ENCODE results near the gene ADAMTS3. TPM values are rescaled to one million over a fixed set of nuclear protein-coding genes. Genes with fewer than 3 reads are reported as not detected.

ADAMTS3 gene
- polyA plus RNA-seq, 2 of the 4 experiments (the other 2 are of a cell fraction): 0.03 TPM; not detected in 1

DNA sequence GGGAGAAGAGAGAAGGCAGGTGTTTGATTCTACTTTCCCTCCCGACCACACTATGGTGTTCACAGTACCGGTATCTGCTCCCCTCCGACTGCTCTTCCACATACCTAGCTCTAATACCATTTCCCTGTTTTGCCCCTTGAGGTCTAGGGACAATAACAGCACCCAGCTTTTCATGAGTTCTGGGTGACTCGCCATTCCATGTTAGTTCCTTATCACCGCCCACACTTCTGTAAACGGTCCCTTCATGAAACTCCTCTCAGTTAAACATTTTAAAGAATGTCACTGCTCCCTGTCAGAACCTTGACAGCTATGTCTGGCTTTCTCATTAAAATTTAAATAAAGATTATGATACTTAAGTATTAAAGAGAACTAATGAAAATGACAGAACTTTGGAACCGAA is 136.7 kb downstream of the ADAMTS3 start:
- CTCF ChIA-PET: no interaction called here
- WGBS (ENCODE audit: missing lambda C conversion rate): 42% methylated on average over 7 of the region's 7 CpGs
- POLR2A ChIA-PET: no interaction called here

DNA sequence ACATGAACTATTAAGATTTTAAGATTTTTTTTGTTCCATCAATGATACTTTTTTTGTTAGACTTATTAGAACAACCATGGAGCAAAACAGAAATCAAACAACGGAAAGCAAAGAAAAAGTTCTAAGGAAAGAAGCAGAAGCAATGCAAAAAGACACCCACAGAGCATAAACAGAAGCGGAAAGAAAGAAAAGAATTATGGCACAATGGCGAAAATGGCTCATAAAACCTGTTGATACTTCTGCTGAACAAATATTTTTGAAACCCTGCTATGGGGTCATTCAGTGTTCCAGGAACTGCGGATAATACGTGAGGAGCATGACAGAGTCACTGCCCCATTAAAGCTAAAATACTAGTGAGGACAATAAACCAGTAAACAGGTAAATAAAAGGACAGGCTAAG is 138.0 kb downstream of the ADAMTS3 start:
- ATAC-seq: no peak
- H3K4me1 ChIP-seq: no peaks in the 10 kb centered on the region
- POLR2A ChIA-PET: no interaction called here
- no peak overlapping the region for H3K4me3 ChIP-seq
- no peak for FAIRE-seq
- 34% methylated on average over 5 of the region's 5 CpGs for WGBS (ENCODE audit: missing lambda C conversion rate)
- H3K9me3 ChIP-seq: no peaks in the 10 kb centered on the region
- no peak for DNase-seq (ENCODE audit: low read depth in 1 of 2, low spot score in 1 of 2)
- CTCF ChIA-PET: no interaction called here
- TF ChIP-seq, protein P1, sequence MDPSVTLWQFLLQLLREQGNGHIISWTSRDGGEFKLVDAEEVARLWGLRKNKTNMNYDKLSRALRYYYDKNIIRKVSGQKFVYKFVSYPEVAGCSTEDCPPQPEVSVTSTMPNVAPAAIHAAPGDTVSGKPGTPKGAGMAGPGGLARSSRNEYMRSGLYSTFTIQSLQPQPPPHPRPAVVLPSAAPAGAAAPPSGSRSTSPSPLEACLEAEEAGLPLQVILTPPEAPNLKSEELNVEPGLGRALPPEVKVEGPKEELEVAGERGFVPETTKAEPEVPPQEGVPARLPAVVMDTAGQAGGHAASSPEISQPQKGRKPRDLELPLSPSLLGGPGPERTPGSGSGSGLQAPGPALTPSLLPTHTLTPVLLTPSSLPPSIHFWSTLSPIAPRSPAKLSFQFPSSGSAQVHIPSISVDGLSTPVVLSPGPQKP (IDR thresholded peaks at IDR 0.05; ENCODE audit: low read depth, low read length): no peak
- TF ChIP-seq HOXB5 (CRISPR knock-in tag; IDR thresholded peaks at IDR 0.05) (no peak), JUN (IDR thresholded peaks at IDR 0.05) (no peak), HOXA7 (CRISPR knock-in tag; IDR thresholded peaks at IDR 0.05) (no peak)
- TF ChIP-seq, protein P2, sequence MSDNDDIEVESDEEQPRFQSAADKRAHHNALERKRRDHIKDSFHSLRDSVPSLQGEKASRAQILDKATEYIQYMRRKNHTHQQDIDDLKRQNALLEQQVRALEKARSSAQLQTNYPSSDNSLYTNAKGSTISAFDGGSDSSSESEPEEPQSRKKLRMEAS (IDR thresholded peaks at IDR 0.05): no peak
- H3K4me2 ChIP-seq: no peak overlapping the region
- no peak overlapping the region for H3K27ac ChIP-seq

More for the DNA sequence above, 136.7 kb downstream of the ADAMTS3 start:
- H3K27ac ChIP-seq: no peak overlapping the region
- H3K4me3 ChIP-seq: no peak overlapping the region
- H3K9me3 ChIP-seq: no peaks in the 10 kb centered on the region
- DNase-seq (ENCODE audit: low read depth in 1 of 2, low spot score in 1 of 2) (no peak), FAIRE-seq (no peak), ATAC-seq (no peak)
- no peaks in the 10 kb centered on the region for H3K4me1 ChIP-seq
- no peak for TF ChIP-seq HEYL (CRISPR knock-in tag; IDR thresholded peaks at IDR 0.05)
- no peak for TF ChIP-seq RAD21 (conservative IDR thresholded peaks at IDR 0.05 in 1 of 2, IDR thresholded peaks at IDR 0.05 in 1 of 2)
- no peak for TF ChIP-seq SREBF2 (IDR thresholded peaks at IDR 0.05)
- no peak for TF ChIP-seq EHMT2 (IDR thresholded peaks at IDR 0.05; ENCODE audit: low read depth)
- TF ChIP-seq BHLHE40 (IDR thresholded peaks at IDR 0.05; ENCODE audit: low read depth, low read length): no peak
- no peak for TF ChIP-seq SMC3 (IDR thresholded peaks at IDR 0.05)
- TF ChIP-seq NR3C1 (IDR thresholded peaks at IDR 0.05): no peak
- no peak for TF ChIP-seq HOXA7 (CRISPR knock-in tag; IDR thresholded peaks at IDR 0.05)
- TF ChIP-seq, protein P3, sequence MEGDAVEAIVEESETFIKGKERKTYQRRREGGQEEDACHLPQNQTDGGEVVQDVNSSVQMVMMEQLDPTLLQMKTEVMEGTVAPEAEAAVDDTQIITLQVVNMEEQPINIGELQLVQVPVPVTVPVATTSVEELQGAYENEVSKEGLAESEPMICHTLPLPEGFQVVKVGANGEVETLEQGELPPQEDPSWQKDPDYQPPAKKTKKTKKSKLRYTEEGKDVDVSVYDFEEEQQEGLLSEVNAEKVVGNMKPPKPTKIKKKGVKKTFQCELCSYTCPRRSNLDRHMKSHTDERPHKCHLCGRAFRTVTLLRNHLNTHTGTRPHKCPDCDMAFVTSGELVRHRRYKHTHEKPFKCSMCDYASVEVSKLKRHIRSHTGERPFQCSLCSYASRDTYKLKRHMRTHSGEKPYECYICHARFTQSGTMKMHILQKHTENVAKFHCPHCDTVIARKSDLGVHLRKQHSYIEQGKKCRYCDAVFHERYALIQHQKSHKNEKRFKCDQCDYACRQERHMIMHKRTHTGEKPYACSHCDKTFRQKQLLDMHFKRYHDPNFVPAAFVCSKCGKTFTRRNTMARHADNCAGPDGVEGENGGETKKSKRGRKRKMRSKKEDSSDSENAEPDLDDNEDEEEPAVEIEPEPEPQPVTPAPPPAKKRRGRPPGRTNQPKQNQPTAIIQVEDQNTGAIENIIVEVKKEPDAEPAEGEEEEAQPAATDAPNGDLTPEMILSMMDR (IDR thresholded peaks at IDR 0.05): no peak
- no peak overlapping the region for H3K4me2 ChIP-seq

DNA sequence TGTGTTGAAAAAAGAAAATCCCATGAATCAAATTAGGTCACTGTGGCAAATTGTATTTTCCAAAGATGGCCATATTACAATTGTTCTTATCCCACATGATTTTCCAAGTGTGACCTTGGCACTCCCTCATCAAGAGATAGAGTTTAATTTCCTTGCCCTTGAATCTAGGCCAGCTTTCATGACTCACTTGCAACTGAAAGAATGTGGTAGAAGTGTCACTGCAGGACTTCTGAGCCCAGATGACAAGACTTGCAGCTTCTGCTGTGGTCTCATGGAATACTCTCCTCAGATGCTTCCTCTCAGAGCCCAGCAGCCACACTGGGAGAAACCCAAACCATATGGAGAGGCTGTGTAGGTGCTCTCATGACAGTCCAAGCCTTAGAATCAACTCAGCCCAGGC is 139.0 kb downstream of the ADAMTS3 start:
- TF ChIP-seq CBX2 (IDR thresholded peaks at IDR 0.05; ENCODE audit: borderline replicate concordance, low read depth): no peak
- TF ChIP-seq SMC3 (IDR thresholded peaks at IDR 0.05): no peak
- no peak for TF ChIP-seq CEBPB (IDR thresholded peaks at IDR 0.05)
- TF ChIP-seq, protein P4, sequence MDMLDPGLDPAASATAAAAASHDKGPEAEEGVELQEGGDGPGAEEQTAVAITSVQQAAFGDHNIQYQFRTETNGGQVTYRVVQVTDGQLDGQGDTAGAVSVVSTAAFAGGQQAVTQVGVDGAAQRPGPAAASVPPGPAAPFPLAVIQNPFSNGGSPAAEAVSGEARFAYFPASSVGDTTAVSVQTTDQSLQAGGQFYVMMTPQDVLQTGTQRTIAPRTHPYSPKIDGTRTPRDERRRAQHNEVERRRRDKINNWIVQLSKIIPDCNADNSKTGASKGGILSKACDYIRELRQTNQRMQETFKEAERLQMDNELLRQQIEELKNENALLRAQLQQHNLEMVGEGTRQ (IDR thresholded peaks at IDR 0.05): no peak
- no peak for TF ChIP-seq EP300 (IDR thresholded peaks at IDR 0.05)
- TF ChIP-seq JUNB (IDR thresholded peaks at IDR 0.05): no peak
- TF ChIP-seq HOXB13 (CRISPR knock-in tag; IDR thresholded peaks at IDR 0.05; ENCODE audit: low read depth): no peak
- no peak for TF ChIP-seq MYC (IDR thresholded peaks at IDR 0.05; ENCODE audit: borderline replicate concordance, low read length)
- TF ChIP-seq MAFK (IDR thresholded peaks at IDR 0.05; ENCODE audit: partially characterized antibody): no peak
- no peak for ATAC-seq
- Histone ChIP-seq H3K4me2 (no peak overlapping the region), H3K9me3 (no peaks in the 10 kb centered on the region), H3K4me3 (no peak overlapping the region), H3K27ac (no peak overlapping the region), H3K4me1 (no peaks in the 10 kb centered on the region)
- no peak for FAIRE-seq
- CTCF ChIA-PET: no interaction called here
- POLR2A ChIA-PET: no interaction called here
- no peak for DNase-seq (ENCODE audit: low read depth in 1 of 2, low spot score in 1 of 2)
